ENCODE results near the gene PRCC. TPM values are rescaled to one million over a fixed set of nuclear protein-coding genes. Genes with fewer than 3 reads are reported as not detected.

PRCC gene
- total and polyA plus RNA-seq, 10 donors = 39.1 to 64.6 (median 55.7) TPM

DNA sequence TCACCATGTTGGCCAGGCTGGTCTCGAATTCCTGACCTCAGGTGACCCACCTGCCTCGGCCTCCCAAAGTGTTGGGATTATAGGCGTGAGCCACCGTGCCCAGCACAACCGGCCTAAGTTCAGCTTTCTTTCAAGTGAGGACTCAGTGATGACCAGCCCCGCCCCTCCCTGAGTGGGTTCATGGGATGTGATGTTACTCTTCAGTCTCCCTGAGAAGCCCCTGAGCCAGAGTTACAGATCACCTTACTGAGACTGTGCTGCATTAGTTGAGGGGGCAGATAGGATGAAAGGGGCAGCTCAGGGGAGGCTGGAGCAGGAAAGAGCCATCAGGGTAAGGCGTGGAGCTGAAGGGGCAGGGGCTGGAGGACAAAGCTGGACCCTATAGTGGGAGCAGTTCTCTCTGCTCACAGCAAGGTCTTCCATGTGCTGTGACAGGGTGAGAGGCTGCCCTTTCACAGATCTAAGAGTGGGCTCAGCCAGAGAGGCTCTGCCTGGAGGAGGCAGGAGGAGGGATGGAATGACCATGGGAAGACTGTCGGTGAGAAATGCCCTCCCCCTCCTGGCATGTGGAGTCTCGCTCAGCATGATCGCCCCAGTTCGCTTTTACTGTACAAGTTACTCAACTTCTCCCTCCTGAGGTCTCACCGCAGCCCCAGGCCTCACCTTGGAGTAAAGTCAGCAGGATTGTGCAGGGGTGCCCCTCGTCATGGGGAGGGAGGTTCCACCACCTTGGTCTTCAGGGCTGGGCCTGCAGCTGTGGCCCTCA, 35.9 kb downstream of the PRCC start:
- TF ChIP-seq CTCF (IDR thresholded peaks at IDR 0.05 in 8 of 11, conservative IDR thresholded peaks at IDR 0.05 in 3 of 11) = no peak
- peak; percentile 14 to 18 (median 17) for TF ChIP-seq POLR2AphosphoS5 (IDR thresholded peaks at IDR 0.05)
- no peak for TF ChIP-seq POLR2A (IDR thresholded peaks at IDR 0.05)
- WGBS, 5 donors = 87 to 93% (median 92%) methylated on average over 12 to 13 of the region's 13 CpGs
- no peak overlapping the region for H3K27ac ChIP-seq
- peaks cover 0 to 61% (median 36%) of the 10 kb centered on the region in 6 donors for H3K36me3 ChIP-seq
- H3K27me3 ChIP-seq (replicated peaks in 1 of 7) = no peaks in the 10 kb centered on the region
- H3K4me3 ChIP-seq = no peak overlapping the region
- DNase-seq = no peak
- intact Hi-C loops (cut with DNase I; ENCODE audit: low total_unique reads) = loop anchor here (10.0 kb wide), 1 partner anchor 52 kb away; the partner anchor contains the start of gene INSRR
- peaks cover 0 to 50% (median 13%) of the 10 kb centered on the region in 6 donors for H3K4me1 ChIP-seq
- no peaks in the 10 kb centered on the region for H3K9me3 ChIP-seq

DNA sequence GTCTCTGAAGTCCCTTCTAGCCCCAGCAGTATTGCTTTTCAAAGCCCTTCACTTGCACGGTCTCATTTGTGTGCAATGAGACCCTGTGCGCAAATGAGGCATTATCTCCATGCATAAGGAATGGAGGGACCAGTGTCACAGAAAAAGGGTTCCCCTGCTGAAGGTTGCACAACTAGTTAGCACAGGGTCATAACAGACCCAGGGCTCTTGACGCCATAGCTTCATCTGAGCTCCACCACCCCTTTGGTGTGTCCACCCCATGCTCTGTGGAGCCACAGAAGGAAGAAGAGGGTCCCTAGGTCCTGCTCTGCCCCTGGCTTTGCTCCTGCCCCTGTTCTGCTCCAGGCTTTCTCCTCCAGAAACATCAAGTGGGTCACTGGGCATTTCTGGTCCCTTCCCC, 36.7 kb downstream of the PRCC start:
- 75 to 79% (median 77%) methylated on average over 3 of the region's 3 CpGs for WGBS, 5 donors
- no peak for DNase-seq

GRCh38 chr1:156804572-156805243, 37.4 kb downstream of the PRCC start:
- Histone ChIP-seq H3K27me3 (replicated peaks in 1 of 7) (no peaks in the 10 kb centered on the region), H3K9me3 (no peaks in the 10 kb centered on the region), H3K27ac (peak overlapping the region in 2 of 8 donors; percentile 33 to 40), H3K4me1 (peaks cover 0 to 54% (median 13%) of the 10 kb centered on the region in 6 donors), H3K4me3 (no peak overlapping the region), H3K36me3 (peaks cover 0 to 49% (median 22%) of the 10 kb centered on the region in 6 donors)
- DNase-seq = no peak
- no peak for TF ChIP-seq POLR2AphosphoS5 (IDR thresholded peaks at IDR 0.05)
- no peak for TF ChIP-seq POLR2A (IDR thresholded peaks at IDR 0.05)
- TF ChIP-seq CTCF (IDR thresholded peaks at IDR 0.05 in 8 of 11, conservative IDR thresholded peaks at IDR 0.05 in 3 of 11) = no peak
- WGBS, 5 donors = 47 to 65% (median 62%) methylated on average over 6 of the region's 6 CpGs
- intact Hi-C loops (cut with DNase I; ENCODE audit: low total_unique reads) = loop anchor here (10.0 kb wide), 1 partner anchor 50 kb away; the partner anchor contains the start of gene INSRR

More for the DNA sequence above, 36.7 kb downstream of the PRCC start:
- Histone ChIP-seq H3K9me3 (no peaks in the 10 kb centered on the region), H3K4me3 (no peak overlapping the region), H3K36me3 (peaks cover 0 to 54% (median 28%) of the 10 kb centered on the region in 6 donors), H3K27me3 (replicated peaks in 1 of 7) (no peaks in the 10 kb centered on the region), H3K4me1 (peaks cover 0 to 54% (median 13%) of the 10 kb centered on the region in 6 donors), H3K27ac (peak overlapping the region in 2 of 8 donors; percentile 33 to 40)
- TF ChIP-seq POLR2A (IDR thresholded peaks at IDR 0.05) (no peak), CTCF (IDR thresholded peaks at IDR 0.05 in 8 of 11, conservative IDR thresholded peaks at IDR 0.05 in 3 of 11) (no peak), POLR2AphosphoS5 (IDR thresholded peaks at IDR 0.05) (no peak)
- intact Hi-C loops (cut with DNase I; ENCODE audit: low total_unique reads) = loop anchor here (10.0 kb wide), 1 partner anchor 51 kb away; the partner anchor contains the start of gene INSRR

All from spleen (tissue), 11 donors.